Measurements from ENCODE around the gene LIPT2. TPM values are rescaled to one million over a fixed set of nuclear protein-coding genes. Genes with fewer than 3 reads are reported as not detected.

Gene LIPT2
- total and polyA plus RNA-seq, 2 donors (not counting 1 experiment from before 2014, with no cell fraction given): 6.5 to 8.3 TPM

DNA sequence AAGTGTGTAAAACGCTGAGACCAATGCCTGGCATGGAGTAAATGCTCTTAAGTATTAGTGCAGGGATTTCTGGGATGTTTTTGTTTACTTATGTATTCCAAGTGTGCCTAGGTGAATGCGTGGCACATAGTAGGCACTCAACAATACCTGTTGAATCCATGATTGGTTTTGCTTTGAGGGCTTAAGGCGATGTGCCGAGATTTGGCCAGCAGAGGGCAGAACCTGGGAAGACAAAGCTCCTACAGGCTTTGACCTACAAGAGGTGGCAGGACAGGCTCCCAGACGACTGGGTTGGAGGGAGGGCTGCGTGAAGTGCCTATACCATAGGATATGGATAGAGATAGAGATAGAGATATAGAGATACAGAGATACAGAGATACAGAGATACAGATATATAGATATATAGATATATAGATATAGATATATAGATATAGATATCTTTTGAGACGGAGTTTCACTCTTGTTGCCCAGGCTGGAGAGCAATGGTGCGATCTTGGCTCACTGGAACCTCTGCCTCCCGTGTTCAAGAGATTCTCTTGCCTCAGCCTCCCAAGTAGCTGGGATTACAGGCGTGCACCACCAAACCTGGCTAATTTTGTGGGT is 40.0 kb downstream of the LIPT2 start:
- ATAC-seq (ENCODE audit: low read depth) (peak; percentile 35), DNase-seq (peak; percentile 61)
- H3K27ac Mint-ChIP-seq: no peak overlapping the region
- peaks cover 5% of the 10 kb centered on the region for H3K4me1 Mint-ChIP-seq
- H3K4me3 Mint-ChIP-seq: no peak overlapping the region
- Histone ChIP-seq H3K27me3 (replicated peaks in 1 of 4; ENCODE audit: control extremely low read depth in 1 of 4, control insufficient read depth in 3 of 4, insufficient read depth in 4 of 4, low read length in 3 of 4) (peaks cover 0 to 6% (median 2%) of the 10 kb centered on the region in 4 experiments), H3K4me2 (replicated peaks; ENCODE audit: low read depth, low read length, poor library complexity, severe bottlenecking) (no peak overlapping the region), H3K4me1 (ENCODE audit: control insufficient read depth in 2 of 2, insufficient read depth in 2 of 2, low read length in 2 of 2) (peaks cover 5 to 8% of the 10 kb centered on the region in 2 donors), H3K27ac (ENCODE audit: low read length in 2 of 2) (no peak overlapping the region), H3K79me2 (ENCODE audit: control insufficient read depth, insufficient read depth, low read length) (no peaks in the 10 kb centered on the region), H3K9ac (ENCODE audit: low read length) (no peak overlapping the region), H2AFZ (ENCODE audit: insufficient read depth, low read depth, low read length, poor library complexity, severe bottlenecking) (no peak overlapping the region), H3K36me3 (replicated peaks in 1 of 2; ENCODE audit: control extremely low read depth in 1 of 2, control insufficient read depth in 1 of 2, extremely low read depth in 1 of 2, insufficient read depth in 2 of 2, low read length in 1 of 2) (no peaks in the 10 kb centered on the region), H3K9me3 (ENCODE audit: control extremely low read depth in 1 of 3, control insufficient read depth in 2 of 3, insufficient read depth in 1 of 3, low read length in 2 of 3) (no peaks in the 10 kb centered on the region), H3K4me3 (ENCODE audit: control extremely low read depth in 1 of 5, extremely low read depth in 1 of 5, insufficient read depth in 1 of 5, low read depth in 2 of 5, low read length in 4 of 5) (no peak overlapping the region), H4K20me1 (ENCODE audit: control insufficient read depth, insufficient read depth, low read length, poor library complexity, severe bottlenecking) (no peaks in the 10 kb centered on the region)
- H3K27me3 Mint-ChIP-seq: peaks cover 13% of the 10 kb centered on the region
- H3K9me3 Mint-ChIP-seq (ENCODE audit: insufficient read depth): no peaks in the 10 kb centered on the region
- ChIA-PET POLR2A (interaction anchor here (0.6 kb wide), 1 partner anchor 117 kb away, joined by 3 read pairs; no protein-coding TSS in a partner anchor), CTCF (interaction anchor here (0.6 to 12.1 kb wide), 20 partner anchors 9 to 286 kb away, joined by 3 to 325 read pairs (median 5); partner anchors contain the start of genes LIPT2 and PGM2L1)
- 41% methylated on average over 7 of the region's 10 CpGs for WGBS (ENCODE audit: insufficient coverage)
- intact Hi-C loops (cut with micrococcal nuclease): loop anchor here (5.0 kb wide), 1 partner anchor 274 kb away; no protein-coding TSS in a partner anchor
- TF ChIP-seq EZH2 (IDR thresholded peaks at IDR 0.05; ENCODE audit: borderline replicate concordance, insufficient read depth, low read depth, low read length, poor library complexity, severe bottlenecking) (no peak), CTCF (IDR thresholded peaks at IDR 0.05) (peak; percentile 76)

- H3K36me3 ChIP-seq (replicated peaks in 1 of 2; ENCODE audit: control extremely low read depth in 1 of 2, control insufficient read depth in 1 of 2, extremely low read depth in 1 of 2, insufficient read depth in 2 of 2, low read length in 1 of 2): no peaks in the 10 kb centered on the region
- H4K20me1 ChIP-seq (ENCODE audit: control insufficient read depth, insufficient read depth, low read length, poor library complexity, severe bottlenecking): no peaks in the 10 kb centered on the region
- DNase-seq (no peak), ATAC-seq (ENCODE audit: low read depth) (no peak)
- Mint-ChIP-seq H3K4me3 (no peak overlapping the region), H3K9me3 (ENCODE audit: insufficient read depth) (no peaks in the 10 kb centered on the region), H3K4me1 (peaks cover 5% of the 10 kb centered on the region), H3K27ac (peak overlapping the region; percentile 27), H3K27me3 (peaks cover 13% of the 10 kb centered on the region)
- H3K27ac ChIP-seq (ENCODE audit: low read length in 2 of 2): no peak overlapping the region
- ChIA-PET POLR2A (no interaction called here), CTCF (interaction anchor here (1.0 to 12.1 kb wide), 13 partner anchors 9 to 274 kb away, joined by 3 to 325 read pairs (median 9); partner anchors contain the start of genes LIPT2 and PGM2L1)
- H2AFZ ChIP-seq (ENCODE audit: insufficient read depth, low read depth, low read length, poor library complexity, severe bottlenecking): no peak overlapping the region
- no peaks in the 10 kb centered on the region for H3K79me2 ChIP-seq (ENCODE audit: control insufficient read depth, insufficient read depth, low read length)
- no peak overlapping the region for H3K4me2 ChIP-seq (replicated peaks; ENCODE audit: low read depth, low read length, poor library complexity, severe bottlenecking)
- H3K9me3 ChIP-seq (ENCODE audit: control extremely low read depth in 1 of 3, control insufficient read depth in 2 of 3, insufficient read depth in 1 of 3, low read length in 2 of 3): no peaks in the 10 kb centered on the region
- no peak overlapping the region for H3K9ac ChIP-seq (ENCODE audit: low read length)
- intact Hi-C loops (cut with micrococcal nuclease): loop anchor here (5.0 kb wide), 1 partner anchor 275 kb away; no protein-coding TSS in a partner anchor
- TF ChIP-seq EZH2 (IDR thresholded peaks at IDR 0.05; ENCODE audit: borderline replicate concordance, insufficient read depth, low read depth, low read length, poor library complexity, severe bottlenecking) (no peak), CTCF (IDR thresholded peaks at IDR 0.05) (no peak)
- H3K4me1 ChIP-seq (ENCODE audit: control insufficient read depth in 2 of 2, insufficient read depth in 2 of 2, low read length in 2 of 2): peaks cover 5 to 8% of the 10 kb centered on the region in 2 donors
- no peak overlapping the region for H3K4me3 ChIP-seq (ENCODE audit: control extremely low read depth in 1 of 5, extremely low read depth in 1 of 5, insufficient read depth in 1 of 5, low read depth in 2 of 5, low read length in 4 of 5)
- WGBS (ENCODE audit: insufficient coverage): 83% methylated on average over 3 of the region's 3 CpGs
- H3K27me3 ChIP-seq (replicated peaks in 1 of 4; ENCODE audit: control extremely low read depth in 1 of 4, control insufficient read depth in 3 of 4, insufficient read depth in 4 of 4, low read length in 3 of 4): peaks cover 0 to 6% (median 2%) of the 10 kb centered on the region in 4 experiments
Measured at GRCh38 chr11:74452366-74452765, 41.2 kb downstream of the LIPT2 start.
